Fibroblast of gingiva (primary cell): Measurements from ENCODE around the gene RSPH6A.

Experiments
- DNase-seq: peaks from one replicate; pipeline ENCODE4 v3.0.0-alpha.2; 2011; ENCODE audit warnings: low read depth

Gene RSPH6A

GRCh38 chr19:45780146-45780447 lies 35.0 kb downstream of the RSPH6A start:
- DNase-seq: no peak

GRCh38 chr19:45779231-45780145 lies 35.6 kb downstream of the RSPH6A start:
- no peak for DNase-seq

GRCh38 chr19:45778010-45778661 lies 37.0 kb downstream of the RSPH6A start:
- no peak for DNase-seq

GRCh38 chr19:45777395-45777961 lies 37.6 kb downstream of the RSPH6A start:
- DNase-seq: no peak

GRCh38 chr19:45774765-45775164 lies 40.3 kb downstream of the RSPH6A start:
- DNase-seq: no peak

- no peak for DNase-seq
These were observed 41.7 kb downstream of the RSPH6A start for GRCh38 chr19:45773384-45773783.

GRCh38 chr19:45772912-45773311 lies 42.2 kb downstream of the RSPH6A start:
- DNase-seq: no peak

GRCh38 chr19:45772130-45772840 lies 42.8 kb downstream of the RSPH6A start:
- DNase-seq: no peak

- DNase-seq: no peak
These were observed 43.7 kb downstream of the RSPH6A start for GRCh38 chr19:45771311-45771933.

- DNase-seq: peak; percentile 99
These were observed 44.7 kb downstream of the RSPH6A start for GRCh38 chr19:45770192-45771101.

- peak; percentile 40 for DNase-seq
These were observed 45.3 kb downstream of the RSPH6A start for GRCh38 chr19:45769821-45770191.

GRCh38 chr19:45768984-45769782 lies 45.9 kb downstream of the RSPH6A start, which contains the start of gene SIX5:
TSS of gene SIX5 (minus strand) at chr19:45769252. CDS start at chr19:45768844, 408 bp downstream.
- peak; percentile 99 for DNase-seq

GRCh38 chr19:45768655-45768983 lies 46.5 kb downstream of the RSPH6A start:
- DNase-seq: peak; percentile 61

- DNase-seq: peak; percentile 69
These were observed 47.0 kb downstream of the RSPH6A start for GRCh38 chr19:45767881-45768654.

GRCh38 chr19:45767410-45767880 lies 47.7 kb downstream of the RSPH6A start:
- peak; percentile 91 for DNase-seq

GRCh38 chr19:45766869-45767346 lies 48.2 kb downstream of the RSPH6A start:
- no peak for DNase-seq

GRCh38 chr19:45766296-45766868 lies 48.7 kb downstream of the RSPH6A start:
- DNase-seq: no peak

- DNase-seq: no peak
These were observed 49.3 kb downstream of the RSPH6A start for GRCh38 chr19:45765702-45766295.
